GM19397 (cell line): Measurements from ENCODE around the gene ATOH8.
"Not testable (repeated sequence)": the region's sequence is repeated elsewhere in the genome, so short reads cannot be mapped to it uniquely, and the experiment has no call there.

ENCODE experiments used
- ATAC-seq: cut with Tn5 transposase; IDR thresholded peaks from one replicate; pipeline ENCODE4 v1.9.1; 2021; ENCODE audit warnings: mild to moderate bottlenecking, moderate library complexity; ENCODE audit not compliant: unreplicated experiment

The ATOH8 gene

GRCh38 chr2:85819811-85820510 is 66.2 kb downstream of the ATOH8 start:
- ATAC-seq, result no peak

GRCh38 chr2:85822766-85823165 is 69.0 kb downstream of the ATOH8 start:
- no peak for ATAC-seq

GRCh38 chr2:85823951-85824350 is 70.2 kb downstream of the ATOH8 start:
- no peak for ATAC-seq

- ATAC-seq, result peak; percentile 86
Measured at GRCh38 chr2:85826990-85827878, 73.4 kb downstream of the ATOH8 start.

GRCh38 chr2:85827879-85828569 is 74.2 kb downstream of the ATOH8 start:
- no peak for ATAC-seq

GRCh38 chr2:85828725-85829124 is 74.9 kb downstream of the ATOH8 start:
- ATAC-seq, result no peak

- ATAC-seq, result not testable (repeated sequence)
Measured at GRCh38 chr2:85829394-85829793, 75.6 kb downstream of the ATOH8 start.

GRCh38 chr2:85830645-85831044 is 76.9 kb downstream of the ATOH8 start:
- no peak for ATAC-seq

GRCh38 chr2:85831735-85832134 is 77.9 kb downstream of the ATOH8 start:
- ATAC-seq, result no peak

- ATAC-seq, result no peak
Measured at GRCh38 chr2:85834466-85834865, 80.7 kb downstream of the ATOH8 start.
